GM18870 (cell line): ENCODE measurements around the gene PARVA.
"Not testable (repeated sequence)": the region's sequence is repeated elsewhere in the genome, so short reads cannot be mapped to it uniquely, and the experiment has no call there.

Source experiments
- ATAC-seq: cut with Tn5 transposase; IDR thresholded peaks from one replicate; pipeline ENCODE4 v1.9.1; 2021; ENCODE audit warnings: moderate library complexity; ENCODE audit not compliant: unreplicated experiment

PARVA gene

DNA sequence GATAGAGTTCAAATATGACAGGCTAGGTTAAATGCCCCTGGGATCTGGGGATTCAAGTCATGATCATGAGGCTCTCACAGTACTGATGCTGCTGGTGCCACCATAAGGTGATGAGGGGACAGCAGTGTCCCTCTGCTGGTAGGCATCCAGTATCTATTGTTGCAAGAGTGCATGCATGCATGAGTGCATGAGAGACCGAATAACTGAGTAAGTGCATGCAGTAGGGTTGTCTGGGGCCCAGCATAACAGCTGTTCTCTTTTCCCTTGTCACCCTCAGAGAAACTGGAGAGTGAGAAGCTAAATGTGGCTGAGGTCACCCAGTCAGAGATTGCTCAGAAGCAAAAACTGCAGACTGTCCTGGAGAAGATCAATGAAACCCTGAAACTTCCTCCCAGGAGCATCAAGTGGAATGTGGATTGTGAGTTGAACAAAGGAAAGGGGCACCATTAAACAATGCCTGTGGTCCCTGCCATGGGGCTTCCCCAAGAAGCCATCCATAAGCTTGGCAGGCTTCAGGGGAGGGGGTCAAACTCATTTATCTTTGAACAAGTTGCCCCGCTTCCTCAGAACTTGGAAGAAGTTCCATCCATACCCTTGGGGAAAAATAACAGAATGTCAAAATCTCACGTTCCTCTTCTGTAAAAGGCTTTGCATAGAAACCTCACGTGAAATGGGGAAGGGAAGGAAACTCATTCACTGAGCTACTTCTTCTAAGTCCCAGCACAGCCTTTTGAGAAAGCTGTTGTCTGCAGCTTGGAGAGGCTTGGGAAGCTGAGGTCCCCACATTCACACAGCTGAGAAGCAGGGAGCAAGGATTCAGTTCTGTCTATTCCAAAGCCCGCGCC, 119.0 kb downstream of the PARVA start:
- no peak for ATAC-seq

DNA sequence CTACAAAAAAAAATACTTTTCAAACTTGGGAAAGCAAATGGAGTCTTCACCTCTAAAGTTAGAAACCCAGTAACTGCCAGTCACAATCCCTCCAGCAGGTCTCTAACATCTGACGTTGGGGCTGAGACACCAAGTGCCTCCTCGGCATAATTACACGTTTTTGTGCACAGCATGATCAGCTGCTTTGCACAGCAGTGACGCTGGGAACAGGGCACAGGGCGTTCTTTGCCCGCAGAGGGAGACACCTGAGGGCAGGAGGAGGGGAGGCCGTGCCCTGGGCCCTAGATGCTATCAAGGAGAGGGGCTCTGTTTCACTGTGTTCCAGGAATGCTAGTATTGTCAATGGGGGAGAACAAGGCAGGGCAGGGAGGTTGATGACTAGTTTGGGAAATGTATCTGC, 120.1 kb downstream of the PARVA start:
- ATAC-seq, result no peak

GRCh38 chr11:12499071-12499470, 121.7 kb downstream of the PARVA start:
- no peak for ATAC-seq

DNA sequence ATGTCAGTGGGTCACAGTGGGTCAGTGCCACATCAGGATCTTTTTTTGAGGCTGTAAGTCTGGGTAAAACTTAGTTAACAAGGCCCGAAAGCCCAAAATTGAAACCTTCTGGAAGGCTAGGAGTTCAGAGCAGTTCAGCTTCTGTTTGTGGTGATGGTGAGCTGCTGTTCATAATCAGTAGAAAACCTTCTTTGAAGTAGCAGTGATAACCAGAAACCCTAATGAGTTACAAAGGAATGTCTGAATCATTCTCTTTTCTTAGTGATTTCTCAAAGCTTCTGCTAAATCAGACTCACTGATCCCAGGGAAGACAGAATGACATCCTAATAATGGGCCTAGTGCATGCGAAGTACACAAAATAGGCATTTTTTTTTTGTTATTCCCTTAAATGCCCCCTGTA, 124.7 kb downstream of the PARVA start:
- no peak for ATAC-seq

DNA sequence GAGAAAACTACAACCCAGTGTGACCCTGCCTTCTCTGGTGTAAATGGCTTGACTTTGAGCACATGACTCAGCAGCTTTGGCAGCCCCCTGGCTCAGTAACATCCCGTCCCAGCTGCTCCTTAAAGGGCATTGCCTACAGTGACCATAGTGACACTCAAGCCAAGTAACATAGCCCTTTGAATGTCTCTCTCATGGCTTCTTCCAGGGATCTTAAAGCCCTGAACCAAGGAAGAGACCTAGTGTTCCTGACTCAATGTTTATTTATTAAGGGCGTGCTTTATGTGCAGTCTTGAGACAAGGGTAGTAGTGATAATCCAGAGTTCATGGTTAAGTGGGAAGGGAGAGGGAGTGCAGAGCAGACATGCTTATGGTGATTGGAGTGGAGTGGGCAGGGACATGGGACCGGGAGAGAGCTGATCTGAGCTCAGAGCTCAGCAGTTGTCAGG, 125.7 kb downstream of the PARVA start:
- no peak for ATAC-seq

GRCh38 chr11:12503886-12504285, 126.5 kb downstream of the PARVA start:
- no peak for ATAC-seq

GRCh38 chr11:12505183-12505582, 127.8 kb downstream of the PARVA start:
- no peak for ATAC-seq

GRCh38 chr11:12506404-12506921, 129.1 kb downstream of the PARVA start:
- no peak for ATAC-seq

GRCh38 chr11:12507391-12507790, 130.0 kb downstream of the PARVA start:
- ATAC-seq, result no peak

DNA sequence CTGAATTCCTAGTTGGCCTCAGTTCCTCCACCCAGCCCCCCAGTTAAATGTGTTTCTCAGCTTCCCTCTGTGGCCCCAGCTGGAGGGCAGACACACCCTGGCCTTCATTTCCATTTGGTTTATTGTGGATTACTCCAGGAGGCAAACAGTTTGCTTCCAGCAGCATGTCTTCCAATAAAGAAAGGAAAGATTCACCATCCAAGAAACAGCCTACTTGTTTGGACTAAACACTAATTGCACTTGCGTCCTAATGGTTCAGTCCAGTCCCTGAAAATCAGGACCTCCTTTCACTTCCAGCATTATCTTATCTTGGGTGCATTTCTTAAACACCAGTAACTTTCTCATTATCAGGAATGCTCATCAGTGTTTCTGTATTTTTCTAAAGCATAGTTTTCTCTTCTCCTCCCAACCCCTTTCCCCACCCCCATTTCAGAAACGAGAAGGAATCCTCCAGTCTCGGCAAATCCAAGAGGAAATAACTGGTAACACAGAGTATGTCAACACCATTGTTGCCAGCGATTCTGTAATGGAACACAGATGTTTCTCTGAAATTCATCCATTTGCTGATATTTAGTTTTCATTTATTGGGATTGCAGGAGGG, 130.9 kb downstream of the PARVA start:
- no peak for ATAC-seq

GRCh38 chr11:12509371-12509770, 132.0 kb downstream of the PARVA start:
- no peak for ATAC-seq

DNA sequence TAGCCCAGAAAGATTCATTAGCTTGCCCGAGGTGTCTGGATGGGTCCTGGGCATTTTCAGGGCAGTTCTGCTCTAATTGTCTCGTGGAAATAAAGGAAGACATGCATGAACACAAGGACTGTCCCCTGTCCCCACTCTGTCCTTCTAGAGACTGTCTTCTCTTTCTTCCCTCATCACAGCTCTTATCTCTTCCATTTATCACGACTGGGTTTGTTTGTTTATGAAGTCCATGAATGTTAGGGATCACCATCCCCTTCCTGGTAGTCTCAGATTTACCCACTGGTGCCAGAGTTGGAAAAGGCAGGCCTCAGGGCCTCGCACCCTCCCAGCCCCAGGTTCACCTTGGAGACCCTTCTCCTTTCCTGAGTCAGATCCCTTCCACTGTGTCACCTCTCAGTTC, 134.8 kb downstream of the PARVA start:
- ATAC-seq, result no peak

GRCh38 chr11:12512826-12513395, 135.5 kb downstream of the PARVA start:
- ATAC-seq, result no peak

GRCh38 chr11:12516387-12517105, 139.2 kb downstream of the PARVA start:
- no peak for ATAC-seq

GRCh38 chr11:12517306-12517705, 139.9 kb downstream of the PARVA start:
- ATAC-seq, result no peak

DNA sequence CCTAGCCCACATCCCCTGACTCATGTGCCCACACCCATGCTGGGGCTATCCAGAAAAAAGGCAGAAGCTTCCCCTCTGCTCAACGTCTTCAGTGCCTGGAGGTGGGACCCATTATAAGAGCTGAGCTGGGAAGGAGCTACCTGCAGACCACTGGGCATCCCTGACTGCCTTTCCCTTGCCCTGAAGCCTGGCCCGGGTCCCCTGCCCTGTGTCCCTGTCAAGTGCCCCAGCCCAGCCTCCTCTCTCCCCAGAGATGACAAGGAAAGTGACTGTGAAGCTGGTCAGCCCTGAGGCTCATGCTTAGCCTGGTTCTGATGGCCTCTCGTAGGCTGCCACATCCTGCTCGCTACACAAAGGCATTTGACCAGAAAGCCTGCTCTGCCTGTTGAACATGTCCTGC, 140.4 kb downstream of the PARVA start:
- no peak for ATAC-seq

- no peak for ATAC-seq
Measured at GRCh38 chr11:12518606-12519385, 141.4 kb downstream of the PARVA start.

GRCh38 chr11:12520054-12520453, 142.7 kb downstream of the PARVA start:
- ATAC-seq, result no peak

DNA sequence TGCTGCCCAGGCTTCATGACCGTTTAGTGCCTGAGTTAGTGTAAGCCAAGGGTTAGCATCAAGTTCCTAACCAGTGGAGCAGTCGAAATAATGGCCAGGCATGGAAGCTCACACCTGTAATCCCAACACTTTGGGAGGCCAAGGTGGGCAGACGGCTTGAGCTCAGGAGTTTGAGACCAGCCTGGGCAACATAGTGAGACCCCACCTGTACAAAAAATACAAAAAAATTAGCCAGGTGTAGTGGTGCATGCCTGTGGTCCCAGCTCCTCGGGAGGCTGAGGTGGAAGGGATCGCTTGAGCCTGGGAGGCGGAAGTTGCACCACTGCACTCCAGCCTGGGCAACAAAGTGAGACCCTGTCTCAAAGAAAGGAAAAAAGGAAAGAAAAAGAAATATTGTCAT, 143.2 kb downstream of the PARVA start:
- not testable (repeated sequence) for ATAC-seq

DNA sequence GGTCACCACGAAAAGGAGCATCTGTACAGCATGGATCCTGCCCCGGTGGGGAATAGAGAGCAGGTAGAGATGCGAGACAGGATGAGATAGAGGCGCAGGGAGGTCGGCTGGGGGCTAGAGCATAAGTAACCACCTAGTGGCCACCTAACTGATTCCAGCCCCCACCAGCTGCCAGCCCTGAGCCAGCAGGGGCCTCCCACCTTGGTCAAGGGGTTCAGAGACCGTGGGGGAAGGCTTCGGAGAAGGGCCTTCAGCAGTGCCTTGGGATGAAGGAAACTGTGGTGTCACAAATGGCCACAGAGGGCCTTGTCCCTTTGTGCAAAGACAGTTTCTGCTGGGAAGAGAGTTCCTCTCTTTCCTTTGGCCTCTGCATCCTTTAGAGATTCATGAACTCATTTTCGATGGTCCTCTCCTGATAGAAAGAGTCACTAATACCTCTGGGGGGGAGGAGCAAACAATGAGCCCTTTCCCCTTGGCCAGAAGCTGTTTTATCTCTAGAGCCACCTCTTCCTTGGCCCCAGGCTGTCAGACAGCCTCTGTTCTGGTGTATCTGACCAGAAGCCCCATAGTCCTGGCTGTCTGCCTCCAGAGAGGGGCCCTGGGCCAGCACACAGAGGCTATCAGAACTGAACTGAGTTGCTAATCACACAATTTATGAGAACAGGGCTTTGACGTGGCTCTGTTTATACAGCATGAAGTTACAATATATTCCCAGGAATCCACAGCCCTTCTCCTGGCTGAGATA, 146.0 kb downstream of the PARVA start:
- ATAC-seq, result no peak
